GM18858 (cell line): ENCODE data around the gene CBX5.
"Not testable (repeated sequence)": the region's sequence is repeated elsewhere in the genome, so short reads cannot be mapped to it uniquely, and the experiment has no call there.

ENCODE experiments used
- ATAC-seq: cut with Tn5 transposase; IDR thresholded peaks from one replicate; pipeline ENCODE4 v1.9.1; 2021; ENCODE audit not compliant: unreplicated experiment

CBX5 gene

DNA sequence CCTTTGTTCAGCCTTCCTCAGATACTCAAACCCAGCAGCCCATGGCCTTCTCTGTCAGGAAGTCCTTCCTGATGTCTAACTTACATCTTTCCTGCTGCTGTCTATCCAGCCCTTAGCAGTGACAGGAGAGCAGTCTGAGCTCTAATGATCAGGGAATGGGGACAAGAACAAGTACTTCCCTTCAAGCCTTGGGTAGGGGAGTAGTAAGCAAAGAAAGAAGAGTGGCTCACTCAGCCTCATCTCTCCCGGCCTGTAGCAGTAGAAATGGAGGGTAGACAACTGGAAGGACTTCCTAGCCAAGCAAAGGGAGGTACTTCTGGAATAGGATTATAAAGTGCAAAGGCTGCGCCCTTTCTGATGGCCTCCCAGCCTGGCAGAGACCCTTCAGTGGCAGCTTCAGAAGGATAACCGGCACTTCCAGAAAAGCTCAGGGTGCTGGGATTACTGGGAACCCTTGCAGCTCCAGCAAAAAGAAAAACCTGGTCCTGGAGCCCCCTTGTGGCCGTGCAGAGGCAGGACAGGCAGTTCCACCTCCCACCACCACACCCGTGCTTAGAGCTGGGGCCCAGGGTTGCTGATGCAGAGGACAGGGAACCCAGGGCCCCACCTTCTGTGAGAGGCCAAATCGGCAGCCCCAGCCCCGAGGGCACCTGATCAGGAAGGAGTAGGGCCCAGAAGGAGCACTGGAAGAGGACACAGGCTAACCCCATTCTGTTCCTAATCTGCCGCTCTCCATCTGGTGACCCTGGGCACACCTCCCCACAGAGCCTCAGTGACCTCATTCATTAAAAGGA lies 78.7 kb downstream of the CBX5 start:
- ATAC-seq: no peak

DNA sequence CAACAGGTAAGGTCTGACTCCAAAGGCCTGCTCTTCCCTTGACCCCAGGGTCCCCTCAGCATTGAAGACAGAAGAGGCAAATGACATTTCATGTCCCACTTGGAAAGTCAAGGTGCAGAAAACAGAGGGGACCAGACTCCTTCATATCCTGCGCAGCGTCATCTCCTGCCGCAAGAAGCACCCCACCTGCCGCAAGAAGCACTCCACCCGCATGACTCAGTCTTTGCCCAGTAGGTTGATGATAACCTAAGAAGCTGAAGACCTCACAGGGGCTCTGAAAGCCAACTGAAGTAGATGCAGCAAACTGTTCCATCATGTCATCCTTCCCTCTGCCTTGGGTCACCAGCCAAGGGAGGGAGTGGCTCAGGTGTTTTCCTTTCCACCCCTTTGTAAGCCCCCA lies 79.5 kb downstream of the CBX5 start:
- no peak for ATAC-seq

DNA sequence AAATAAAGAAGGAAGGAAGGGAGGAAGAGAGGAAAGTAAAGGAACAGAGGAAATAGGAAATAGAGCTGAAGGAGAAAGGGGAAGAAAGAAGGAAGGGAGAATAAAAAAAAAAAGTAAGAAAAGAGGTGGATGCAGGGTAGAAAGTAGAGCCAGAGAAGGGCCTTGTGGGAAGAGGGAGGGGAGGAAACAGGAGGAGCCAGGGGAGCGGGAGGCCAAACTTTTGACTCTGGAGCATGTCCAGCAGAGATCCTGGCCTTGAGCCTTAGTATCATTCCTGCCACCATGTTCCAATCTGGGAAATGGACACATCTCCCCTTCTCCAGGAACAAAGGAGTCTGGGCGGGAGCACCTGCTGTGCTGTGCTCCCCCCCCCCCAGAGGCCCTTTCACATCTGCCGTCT lies 80.0 kb downstream of the CBX5 start:
- no peak for ATAC-seq

DNA sequence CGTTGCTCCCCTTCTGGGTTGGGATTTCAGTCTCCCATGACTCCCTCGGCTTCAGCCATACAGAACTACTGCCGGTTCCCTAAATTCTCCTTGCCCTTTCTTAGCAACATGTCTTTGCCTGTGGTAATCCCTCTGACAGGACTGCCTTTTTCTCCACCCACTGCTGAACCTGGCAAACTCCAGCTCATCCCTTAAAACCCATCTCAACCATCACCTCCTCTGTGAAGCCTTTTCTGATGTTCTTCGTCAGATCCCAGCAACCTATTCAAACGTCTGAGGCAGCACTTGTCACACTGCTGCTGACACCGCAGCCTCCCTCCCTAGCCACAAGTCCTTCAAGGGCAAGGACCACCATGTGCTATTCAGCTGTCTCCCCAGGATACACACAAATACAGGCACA lies 80.9 kb downstream of the CBX5 start:
- no peak for ATAC-seq

DNA sequence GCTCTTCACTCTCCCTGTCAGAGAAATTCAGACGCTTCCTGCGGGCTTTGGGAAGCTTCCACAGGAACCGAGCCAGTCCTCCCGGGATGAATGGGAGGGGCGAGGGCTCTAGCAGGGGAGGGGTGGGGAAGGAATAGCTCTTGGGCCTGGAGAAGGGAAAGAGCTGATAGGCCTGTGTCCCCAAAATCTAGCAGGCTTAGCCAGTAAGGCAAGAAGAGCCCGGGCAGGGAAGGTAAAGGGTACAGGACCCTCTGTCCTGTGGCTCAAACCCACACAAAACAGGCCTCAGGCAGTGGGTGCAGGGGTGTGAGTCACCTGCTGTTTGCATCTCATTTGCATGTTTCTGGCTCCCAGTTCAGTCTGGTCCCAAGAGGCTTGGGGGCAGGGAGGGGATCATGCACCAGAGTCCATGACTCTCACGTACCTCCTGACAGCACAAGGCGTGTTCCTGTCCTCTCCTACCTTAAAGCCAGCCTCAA lies 82.5 kb downstream of the CBX5 start:
- no peak for ATAC-seq

DNA sequence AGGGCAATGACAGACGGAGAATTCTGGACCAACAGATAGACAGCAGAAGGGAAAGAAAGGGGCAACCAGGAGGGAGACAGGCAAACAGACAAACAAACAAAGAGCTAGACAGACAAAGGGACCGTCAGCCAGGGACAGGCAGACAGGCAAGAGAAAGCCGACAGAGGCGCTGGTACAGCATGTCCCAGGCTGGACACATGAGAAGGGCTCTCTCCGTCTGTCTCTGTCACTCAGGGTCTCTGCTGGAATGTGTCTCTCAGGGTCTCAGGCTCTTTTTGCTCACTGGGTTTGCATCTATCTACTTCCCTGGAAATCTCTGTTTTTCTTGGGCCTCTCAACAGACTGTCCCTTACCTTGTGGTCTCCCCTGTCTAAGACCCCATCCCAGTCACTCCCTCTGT lies 82.9 kb downstream of the CBX5 start:
- no peak for ATAC-seq

DNA sequence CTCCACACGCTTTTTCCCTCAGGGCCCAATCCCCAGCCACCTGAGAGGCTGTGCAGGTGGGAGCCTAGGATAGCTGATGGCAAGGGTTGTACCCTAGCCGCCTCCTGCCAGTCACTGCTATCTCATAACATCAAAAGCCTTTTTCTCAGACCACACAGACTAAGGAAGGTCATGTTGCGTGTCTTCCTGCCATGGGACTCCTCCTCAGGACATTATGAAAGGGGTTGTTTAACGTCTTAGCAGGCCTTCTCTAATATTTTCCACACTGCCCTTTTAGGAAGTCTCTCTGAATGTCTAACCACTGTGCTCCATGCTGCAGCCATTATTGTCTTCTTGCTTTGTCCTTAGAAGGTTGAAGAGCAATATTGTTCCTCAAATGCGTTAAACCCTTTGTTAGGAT lies 83.5 kb downstream of the CBX5 start:
- ATAC-seq: no peak

DNA sequence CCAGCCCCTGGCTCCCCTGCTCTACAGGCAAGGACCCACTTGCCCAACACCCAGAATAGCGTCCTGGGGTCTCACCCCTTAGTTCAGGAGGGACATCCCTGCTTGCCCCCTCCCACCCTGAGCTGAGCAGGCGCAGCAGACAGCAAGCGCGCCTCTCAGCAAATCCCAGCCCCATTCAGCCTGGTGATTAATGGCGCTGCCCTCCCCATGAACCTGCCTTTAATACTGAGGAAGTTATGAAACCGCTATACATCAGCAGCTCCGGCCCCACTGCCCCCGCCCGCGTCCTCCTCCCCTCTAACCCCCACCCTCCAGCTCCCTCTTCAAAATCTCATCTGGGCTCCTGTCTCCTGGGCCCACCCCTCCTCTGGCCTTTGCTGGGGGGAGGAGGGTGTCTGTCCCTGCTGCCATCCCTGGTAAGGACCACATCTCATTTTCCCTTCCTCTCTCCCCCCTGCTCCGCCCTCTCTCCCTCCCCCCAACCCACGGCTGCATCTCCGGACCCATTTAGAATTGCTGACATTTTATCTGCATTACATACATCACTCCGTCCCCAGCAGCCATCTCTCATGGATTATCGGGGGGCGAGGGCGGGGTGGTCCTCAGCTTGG lies 84.1 kb downstream of the CBX5 start:
- no peak for ATAC-seq

DNA sequence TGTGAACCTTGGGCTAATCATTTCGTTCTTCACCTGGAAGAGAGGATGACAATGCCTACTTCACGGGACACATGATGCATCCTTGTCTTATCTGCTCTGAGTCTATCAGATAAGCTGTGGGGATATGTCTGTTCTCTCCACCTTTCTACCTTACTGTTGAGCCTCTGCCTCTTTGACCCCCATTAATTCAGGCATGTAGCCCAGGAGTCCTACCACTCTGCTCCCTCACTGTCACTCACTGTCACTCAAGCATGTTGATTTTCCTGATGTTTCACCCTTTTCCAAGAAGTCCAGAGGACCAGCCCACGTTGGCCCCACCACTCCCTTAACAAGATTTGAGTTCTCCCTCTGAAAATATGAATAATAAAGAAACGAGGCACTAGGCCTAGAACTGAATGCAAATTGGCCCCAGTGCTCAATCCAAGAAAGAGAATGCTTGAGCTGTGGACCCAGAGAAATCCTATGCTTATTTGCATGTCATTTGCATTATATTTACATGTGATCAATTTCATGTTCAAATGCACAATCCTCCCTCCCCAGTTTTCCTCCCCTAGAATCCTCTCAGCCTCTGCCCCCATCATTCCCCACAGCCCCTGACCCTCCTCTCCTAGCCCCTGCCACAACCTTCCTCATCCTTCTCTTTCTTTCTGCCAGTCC lies 84.7 kb downstream of the CBX5 start:
- ATAC-seq: no peak

DNA sequence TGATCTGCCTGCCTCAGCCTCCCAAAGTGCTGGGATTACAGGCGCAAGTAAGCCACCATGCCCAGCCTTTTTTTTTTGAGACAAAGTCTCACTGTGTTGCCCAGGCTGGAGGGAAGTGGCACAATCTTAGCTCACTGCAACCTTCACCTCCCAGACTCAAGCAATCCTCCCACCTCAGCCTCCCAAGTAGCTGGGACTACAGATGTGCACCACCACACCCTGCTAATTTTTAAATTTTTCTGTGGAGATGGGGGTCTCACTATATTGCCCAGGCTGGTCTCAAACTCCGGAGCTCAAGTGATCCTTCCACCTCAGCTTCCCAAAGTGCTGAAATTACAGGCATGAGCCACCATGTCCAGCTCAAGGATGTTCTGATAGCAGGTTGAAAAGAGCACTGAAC lies 85.3 kb downstream of the CBX5 start:
- not testable (repeated sequence) for ATAC-seq

DNA sequence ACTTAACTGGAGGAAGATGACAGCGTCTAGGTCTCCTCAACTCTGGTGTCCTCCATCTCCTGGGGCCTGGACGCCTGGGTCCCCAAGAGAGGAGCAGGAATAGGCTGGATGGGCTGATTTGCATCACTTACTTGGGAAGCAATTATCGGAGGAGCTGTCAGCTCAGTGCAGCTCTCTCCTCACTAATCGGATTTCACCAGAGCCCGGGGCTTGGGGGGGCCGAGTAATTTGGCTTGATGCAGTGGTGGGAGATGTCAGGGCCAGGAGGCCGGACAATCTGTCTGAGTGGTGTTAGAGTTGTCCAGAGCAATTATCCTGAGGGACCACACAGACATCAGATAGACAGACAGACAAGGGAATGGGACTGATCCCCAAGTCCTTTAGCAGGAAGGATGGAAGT lies 86.5 kb downstream of the CBX5 start:
- ATAC-seq: no peak

DNA sequence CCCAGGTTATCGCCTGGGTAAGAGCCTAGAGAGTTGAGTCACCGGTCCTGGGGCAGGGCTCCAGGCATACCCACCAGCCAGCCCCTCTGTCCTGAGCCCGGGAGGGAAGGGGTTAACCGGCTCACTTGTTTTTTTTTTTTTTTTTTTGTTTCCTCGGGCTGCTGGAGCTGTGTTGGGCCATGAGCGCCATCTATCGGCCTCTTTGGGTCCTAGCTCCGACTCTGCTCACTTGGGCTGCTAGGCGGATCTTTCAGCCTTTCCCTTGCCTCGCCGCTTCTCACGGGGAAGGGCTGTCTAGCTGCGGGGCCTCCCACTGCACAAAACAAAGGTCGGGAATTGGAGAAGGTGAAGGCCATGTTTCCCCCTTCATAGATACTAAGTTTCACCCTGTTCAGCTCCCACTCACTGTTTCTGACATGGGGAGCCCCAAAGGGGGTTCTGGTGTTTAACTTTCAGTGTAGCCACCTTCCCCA lies 88.3 kb downstream of the CBX5 start:
- no peak for ATAC-seq

DNA sequence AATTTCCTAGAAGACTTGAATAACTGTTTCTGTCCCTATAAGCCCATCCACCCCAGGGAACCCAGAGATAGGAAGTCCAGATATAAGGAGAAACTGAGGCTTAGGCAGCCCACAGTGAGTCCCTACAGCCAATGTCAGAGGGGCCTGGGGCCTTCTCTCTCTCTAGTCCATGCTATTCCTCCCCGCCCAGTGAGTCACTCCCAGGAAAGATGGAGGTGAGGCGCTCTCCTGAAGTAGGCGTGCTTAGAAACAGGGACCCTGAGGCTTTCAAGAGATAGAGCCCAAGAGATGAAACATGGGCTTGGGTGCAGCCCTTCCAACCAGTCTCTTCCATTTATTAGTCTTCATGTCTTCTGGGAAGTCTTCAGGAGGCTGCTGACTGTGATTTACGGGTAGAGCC lies 88.8 kb downstream of the CBX5 start:
- ATAC-seq: no peak

DNA sequence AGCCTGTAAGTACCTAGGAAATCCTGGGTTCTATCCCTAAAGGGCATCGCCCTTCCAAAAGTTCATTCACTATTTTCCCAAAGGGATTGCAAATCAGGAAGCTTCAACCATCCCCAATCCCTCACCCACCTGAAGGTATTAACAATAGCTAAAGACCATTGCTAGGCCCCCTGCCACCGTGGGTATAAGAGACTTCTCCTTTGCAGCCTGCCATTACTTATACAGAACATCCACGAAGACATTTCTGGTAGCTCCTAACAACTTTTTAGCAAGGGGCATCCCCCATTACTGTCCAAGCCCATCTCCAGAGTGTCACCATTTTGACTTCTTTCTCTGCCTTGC lies 90.8 kb downstream of the CBX5 start:
- ATAC-seq: no peak

DNA sequence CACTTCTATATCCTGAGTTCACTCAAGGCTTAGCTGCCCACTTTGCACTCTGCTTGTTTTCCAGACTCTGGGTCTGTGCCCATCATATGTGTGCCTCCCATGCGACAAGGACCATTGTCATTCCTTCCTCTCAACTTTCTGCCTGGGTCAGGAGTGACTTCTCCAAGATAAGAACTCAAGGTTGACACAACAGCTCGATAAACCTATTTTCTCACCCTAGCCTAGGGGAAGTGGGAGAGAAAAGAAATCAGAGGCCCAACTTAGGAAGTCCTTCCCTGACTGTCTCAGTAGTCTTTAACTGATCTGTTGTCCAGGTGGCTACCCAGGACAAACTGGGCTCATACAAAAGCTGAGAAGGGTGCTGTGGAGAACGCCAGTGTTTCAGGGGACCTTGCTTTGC lies 92.8 kb downstream of the CBX5 start:
- ATAC-seq: no peak

DNA sequence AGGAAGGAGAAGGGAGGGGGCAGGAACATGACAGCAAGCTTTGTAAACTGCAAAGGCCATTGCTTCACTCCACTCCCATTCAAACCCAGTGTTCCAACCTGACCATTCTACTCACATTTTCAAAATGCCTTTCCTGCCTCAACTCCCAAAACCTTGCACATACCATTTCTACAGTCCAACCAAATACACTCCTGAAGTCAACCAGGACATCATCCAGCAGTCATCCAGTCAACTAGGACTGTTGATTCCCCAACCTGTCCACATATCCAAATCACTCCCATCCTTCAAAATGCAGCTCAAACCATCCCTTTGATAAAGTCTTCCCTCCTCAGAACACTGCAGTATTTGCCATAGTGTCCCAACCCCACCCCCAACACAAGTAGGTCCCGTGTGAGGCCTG lies 94.0 kb downstream of the CBX5 start:
- no peak for ATAC-seq

DNA sequence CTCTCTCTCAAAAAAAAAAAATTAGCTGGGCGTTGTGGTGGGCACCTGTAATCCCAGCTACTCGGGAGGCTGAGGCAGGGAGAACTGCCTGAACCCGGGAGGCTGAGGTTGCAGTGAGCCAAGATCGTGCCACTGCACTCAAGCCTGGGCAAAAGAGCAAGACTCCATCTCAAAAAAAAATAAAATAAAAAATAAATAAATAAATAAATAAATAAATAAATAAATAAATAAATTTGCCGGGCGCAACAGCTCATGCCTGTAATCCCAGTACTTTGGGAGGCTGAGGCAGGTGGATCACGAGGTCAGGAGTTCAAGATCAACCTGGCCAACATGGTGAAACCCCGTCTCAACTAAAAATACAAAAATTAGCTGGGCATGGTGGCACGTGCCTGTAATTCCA lies 94.6 kb downstream of the CBX5 start:
- not testable (repeated sequence) for ATAC-seq

DNA sequence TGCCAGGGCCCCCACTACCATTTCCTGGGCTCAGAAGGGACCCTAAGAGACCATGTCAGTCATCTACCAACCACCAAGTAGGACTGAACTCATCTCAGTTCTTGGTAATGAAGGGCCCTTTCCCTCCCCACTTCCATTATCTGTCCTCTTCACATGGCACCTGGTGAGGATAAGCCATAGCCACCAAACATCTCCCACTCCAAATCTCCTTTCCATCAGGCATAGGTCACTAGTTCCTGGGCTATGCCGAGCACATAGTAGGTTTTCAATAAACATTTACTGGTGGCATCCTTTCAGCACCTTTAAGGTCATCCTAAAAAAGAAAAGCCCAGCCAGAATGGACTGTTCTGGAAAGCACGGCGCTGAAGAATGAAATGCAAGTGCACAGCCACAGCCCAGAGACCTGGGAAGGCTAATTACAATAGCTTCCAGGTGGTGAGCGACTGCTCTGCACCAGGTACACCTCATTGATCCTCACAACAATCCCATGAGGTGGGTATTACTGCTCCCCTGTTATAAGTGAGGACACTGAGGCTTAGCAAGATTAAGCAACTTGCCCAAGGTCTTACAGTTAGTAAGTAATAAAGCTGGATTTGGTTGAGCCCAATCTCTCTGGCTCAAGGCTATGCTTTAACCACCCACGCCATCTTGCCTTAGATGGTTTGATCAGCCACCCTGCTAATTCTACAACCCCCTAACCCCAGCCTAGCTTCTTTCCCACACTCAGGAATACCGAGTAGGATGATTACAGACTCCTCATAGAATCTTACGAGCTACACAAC lies 95.7 kb downstream of the CBX5 start:
- no peak for ATAC-seq

DNA sequence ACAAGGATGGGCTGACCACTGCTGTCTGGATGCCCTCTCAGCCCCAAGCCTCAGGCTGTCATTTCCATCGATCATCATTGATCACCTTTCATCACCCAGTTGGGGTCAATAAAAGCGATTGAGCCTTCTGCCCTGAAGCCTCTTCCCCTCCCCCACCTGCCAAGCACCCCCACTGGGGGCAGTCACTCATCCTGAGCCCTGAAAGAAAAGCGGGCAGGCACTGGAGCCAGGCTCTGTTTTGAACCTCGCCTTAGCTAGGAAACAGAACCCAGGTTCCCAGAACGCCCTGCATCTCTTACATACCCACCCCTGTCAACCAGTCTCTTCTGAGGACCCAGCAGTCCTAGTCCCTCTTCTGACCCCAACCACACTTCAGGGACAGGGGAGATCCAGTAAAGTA lies 96.9 kb downstream of the CBX5 start:
- no peak for ATAC-seq

DNA sequence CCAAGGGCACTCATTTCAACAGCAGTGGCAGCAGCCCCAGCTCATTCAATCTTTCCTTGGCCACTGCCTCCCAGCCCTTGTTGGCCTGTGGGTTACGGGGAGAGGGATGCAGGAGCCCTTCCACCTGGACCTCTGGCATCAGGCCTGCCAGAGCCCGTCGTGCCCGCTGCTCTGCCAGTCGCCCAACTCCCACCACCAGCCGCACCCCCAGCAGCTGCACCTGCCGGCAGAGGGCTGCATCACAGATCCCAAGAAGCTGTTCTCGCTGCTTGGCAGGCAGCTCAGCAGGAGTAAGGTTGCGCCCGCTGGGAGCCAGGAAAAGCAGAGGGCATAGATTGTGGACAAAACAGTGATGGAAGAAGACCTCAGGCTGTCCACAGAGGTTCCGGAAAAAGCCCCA lies 97.8 kb downstream of the CBX5 start:
- ATAC-seq: no peak
